Measurements from ENCODE around the gene SH3RF3.

Gene SH3RF3

DNA sequence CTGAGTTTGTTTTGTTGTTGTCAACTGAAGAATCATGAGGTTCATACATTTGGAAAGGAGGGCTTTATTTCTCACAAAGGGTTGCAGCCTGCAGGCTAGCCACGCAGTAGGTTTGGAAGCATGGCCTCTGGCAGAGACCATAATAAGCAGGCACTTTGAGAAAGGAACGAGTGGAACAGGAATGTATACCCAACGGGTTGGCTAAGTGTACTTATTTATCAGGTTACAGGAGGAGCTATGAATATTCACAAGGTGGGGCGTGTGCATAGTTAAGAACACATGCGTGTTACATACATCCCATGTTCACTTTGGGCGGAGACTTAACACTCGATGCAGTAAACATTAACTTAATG lies 30.1 kb upstream of the SH3RF3 start:
- TF ChIP-seq SNAI2 (CRISPR knock-in tag; IDR thresholded peaks at IDR 0.05) (no peak), CSDC2 (CRISPR knock-in tag; IDR thresholded peaks at IDR 0.05) (no peak), POU6F1 (CRISPR knock-in tag; IDR thresholded peaks at IDR 0.05; ENCODE audit: borderline replicate concordance, low read depth) (no peak), RARB (CRISPR knock-in tag; IDR thresholded peaks at IDR 0.05) (no peak)
- TF ChIP-seq, protein P1, sequence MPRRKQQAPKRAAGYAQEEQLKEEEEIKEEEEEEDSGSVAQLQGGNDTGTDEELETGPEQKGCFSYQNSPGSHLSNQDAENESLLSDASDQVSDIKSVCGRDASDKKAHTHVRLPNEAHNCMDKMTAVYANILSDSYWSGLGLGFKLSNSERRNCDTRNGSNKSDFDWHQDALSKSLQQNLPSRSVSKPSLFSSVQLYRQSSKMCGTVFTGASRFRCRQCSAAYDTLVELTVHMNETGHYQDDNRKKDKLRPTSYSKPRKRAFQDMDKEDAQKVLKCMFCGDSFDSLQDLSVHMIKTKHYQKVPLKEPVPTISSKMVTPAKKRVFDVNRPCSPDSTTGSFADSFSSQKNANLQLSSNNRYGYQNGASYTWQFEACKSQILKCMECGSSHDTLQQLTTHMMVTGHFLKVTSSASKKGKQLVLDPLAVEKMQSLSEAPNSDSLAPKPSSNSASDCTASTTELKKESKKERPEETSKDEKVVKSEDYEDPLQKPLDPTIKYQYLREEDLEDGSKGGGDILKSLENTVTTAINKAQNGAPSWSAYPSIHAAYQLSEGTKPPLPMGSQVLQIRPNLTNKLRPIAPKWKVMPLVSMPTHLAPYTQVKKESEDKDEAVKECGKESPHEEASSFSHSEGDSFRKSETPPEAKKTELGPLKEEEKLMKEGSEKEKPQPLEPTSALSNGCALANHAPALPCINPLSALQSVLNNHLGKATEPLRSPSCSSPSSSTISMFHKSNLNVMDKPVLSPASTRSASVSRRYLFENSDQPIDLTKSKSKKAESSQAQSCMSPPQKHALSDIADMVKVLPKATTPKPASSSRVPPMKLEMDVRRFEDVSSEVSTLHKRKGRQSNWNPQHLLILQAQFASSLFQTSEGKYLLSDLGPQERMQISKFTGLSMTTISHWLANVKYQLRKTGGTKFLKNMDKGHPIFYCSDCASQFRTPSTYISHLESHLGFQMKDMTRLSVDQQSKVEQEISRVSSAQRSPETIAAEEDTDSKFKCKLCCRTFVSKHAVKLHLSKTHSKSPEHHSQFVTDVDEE (CRISPR knock-in tag; IDR thresholded peaks at IDR 0.05) = no peak
- TF ChIP-seq, protein P2, sequence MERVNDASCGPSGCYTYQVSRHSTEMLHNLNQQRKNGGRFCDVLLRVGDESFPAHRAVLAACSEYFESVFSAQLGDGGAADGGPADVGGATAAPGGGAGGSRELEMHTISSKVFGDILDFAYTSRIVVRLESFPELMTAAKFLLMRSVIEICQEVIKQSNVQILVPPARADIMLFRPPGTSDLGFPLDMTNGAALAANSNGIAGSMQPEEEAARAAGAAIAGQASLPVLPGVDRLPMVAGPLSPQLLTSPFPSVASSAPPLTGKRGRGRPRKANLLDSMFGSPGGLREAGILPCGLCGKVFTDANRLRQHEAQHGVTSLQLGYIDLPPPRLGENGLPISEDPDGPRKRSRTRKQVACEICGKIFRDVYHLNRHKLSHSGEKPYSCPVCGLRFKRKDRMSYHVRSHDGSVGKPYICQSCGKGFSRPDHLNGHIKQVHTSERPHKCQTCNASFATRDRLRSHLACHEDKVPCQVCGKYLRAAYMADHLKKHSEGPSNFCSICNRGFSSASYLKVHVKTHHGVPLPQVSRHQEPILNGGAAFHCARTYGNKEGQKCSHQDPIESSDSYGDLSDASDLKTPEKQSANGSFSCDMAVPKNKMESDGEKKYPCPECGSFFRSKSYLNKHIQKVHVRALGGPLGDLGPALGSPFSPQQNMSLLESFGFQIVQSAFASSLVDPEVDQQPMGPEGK (CRISPR knock-in tag; IDR thresholded peaks at IDR 0.05; ENCODE audit: borderline replicate concordance) = no peak
- TF ChIP-seq, protein P3, sequence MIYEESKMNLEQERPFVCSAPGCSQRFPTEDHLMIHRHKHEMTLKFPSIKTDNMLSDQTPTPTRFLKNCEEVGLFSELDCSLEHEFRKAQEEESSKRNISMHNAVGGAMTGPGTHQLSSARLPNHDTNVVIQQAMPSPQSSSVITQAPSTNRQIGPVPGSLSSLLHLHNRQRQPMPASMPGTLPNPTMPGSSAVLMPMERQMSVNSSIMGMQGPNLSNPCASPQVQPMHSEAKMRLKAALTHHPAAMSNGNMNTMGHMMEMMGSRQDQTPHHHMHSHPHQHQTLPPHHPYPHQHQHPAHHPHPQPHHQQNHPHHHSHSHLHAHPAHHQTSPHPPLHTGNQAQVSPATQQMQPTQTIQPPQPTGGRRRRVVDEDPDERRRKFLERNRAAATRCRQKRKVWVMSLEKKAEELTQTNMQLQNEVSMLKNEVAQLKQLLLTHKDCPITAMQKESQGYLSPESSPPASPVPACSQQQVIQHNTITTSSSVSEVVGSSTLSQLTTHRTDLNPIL (CRISPR knock-in tag; IDR thresholded peaks at IDR 0.05; ENCODE audit: low read depth) = no peak
- no peak for ATAC-seq

GRCh38 chr2:109102588-109103233 lies 26.3 kb upstream of the SH3RF3 start:
- TF ChIP-seq ZC3H10 (CRISPR knock-in tag; IDR thresholded peaks at IDR 0.05) (no peak), OSR1 (CRISPR knock-in tag; IDR thresholded peaks at IDR 0.05) (no peak), TCF4 (CRISPR knock-in tag; IDR thresholded peaks at IDR 0.05; ENCODE audit: borderline replicate concordance) (no peak), ARNTL (CRISPR knock-in tag; IDR thresholded peaks at IDR 0.05; ENCODE audit: borderline replicate concordance, low read depth) (no peak)
- ATAC-seq = no peak

- TF ChIP-seq, protein P3 (CRISPR knock-in tag; IDR thresholded peaks at IDR 0.05; ENCODE audit: low read depth) = no peak
- no peak for TF ChIP-seq ZNF8 (CRISPR knock-in tag; IDR thresholded peaks at IDR 0.05)
- TF ChIP-seq, protein P4, sequence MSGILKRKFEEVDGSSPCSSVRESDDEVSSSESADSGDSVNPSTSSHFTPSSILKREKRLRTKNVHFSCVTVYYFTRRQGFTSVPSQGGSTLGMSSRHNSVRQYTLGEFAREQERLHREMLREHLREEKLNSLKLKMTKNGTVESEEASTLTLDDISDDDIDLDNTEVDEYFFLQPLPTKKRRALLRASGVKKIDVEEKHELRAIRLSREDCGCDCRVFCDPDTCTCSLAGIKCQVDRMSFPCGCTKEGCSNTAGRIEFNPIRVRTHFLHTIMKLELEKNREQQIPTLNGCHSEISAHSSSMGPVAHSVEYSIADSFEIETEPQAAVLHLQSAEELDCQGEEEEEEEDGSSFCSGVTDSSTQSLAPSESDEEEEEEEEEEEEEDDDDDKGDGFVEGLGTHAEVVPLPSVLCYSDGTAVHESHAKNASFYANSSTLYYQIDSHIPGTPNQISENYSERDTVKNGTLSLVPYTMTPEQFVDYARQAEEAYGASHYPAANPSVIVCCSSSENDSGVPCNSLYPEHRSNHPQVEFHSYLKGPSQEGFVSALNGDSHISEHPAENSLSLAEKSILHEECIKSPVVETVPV (CRISPR knock-in tag; IDR thresholded peaks at IDR 0.05) = no peak
- TF ChIP-seq PPARA (CRISPR knock-in tag; IDR thresholded peaks at IDR 0.05; ENCODE audit: borderline replicate concordance) = no peak
- TF ChIP-seq, protein P1 (CRISPR knock-in tag; IDR thresholded peaks at IDR 0.05) = no peak
- TF ChIP-seq ESRRG (CRISPR knock-in tag; IDR thresholded peaks at IDR 0.05) = no peak
- TF ChIP-seq ZNF70 (CRISPR knock-in tag; IDR thresholded peaks at IDR 0.05) = no peak
- no peak for TF ChIP-seq ZFP3 (CRISPR knock-in tag; IDR thresholded peaks at IDR 0.05)
- TF ChIP-seq ZFP30 (CRISPR knock-in tag; IDR thresholded peaks at IDR 0.05) = no peak
- TF ChIP-seq SNAI2 (CRISPR knock-in tag; IDR thresholded peaks at IDR 0.05) = no peak
- no peak for TF ChIP-seq ARNTL (CRISPR knock-in tag; IDR thresholded peaks at IDR 0.05; ENCODE audit: borderline replicate concordance, low read depth)
- no peak for ATAC-seq
Observed at GRCh38 chr2:109105113-109105512, 23.9 kb upstream of the SH3RF3 start.

Data from SK-N-SH treated with all-trans-retinoic acid at 6 μM for 48 hours (cell line).